Measurements from ENCODE around the gene SLC25A22.

The SLC25A22 gene

GRCh38 chr11:821512-822371 is 23.7 kb upstream of the SLC25A22 start:
- DNase-seq, result no peak

DNA sequence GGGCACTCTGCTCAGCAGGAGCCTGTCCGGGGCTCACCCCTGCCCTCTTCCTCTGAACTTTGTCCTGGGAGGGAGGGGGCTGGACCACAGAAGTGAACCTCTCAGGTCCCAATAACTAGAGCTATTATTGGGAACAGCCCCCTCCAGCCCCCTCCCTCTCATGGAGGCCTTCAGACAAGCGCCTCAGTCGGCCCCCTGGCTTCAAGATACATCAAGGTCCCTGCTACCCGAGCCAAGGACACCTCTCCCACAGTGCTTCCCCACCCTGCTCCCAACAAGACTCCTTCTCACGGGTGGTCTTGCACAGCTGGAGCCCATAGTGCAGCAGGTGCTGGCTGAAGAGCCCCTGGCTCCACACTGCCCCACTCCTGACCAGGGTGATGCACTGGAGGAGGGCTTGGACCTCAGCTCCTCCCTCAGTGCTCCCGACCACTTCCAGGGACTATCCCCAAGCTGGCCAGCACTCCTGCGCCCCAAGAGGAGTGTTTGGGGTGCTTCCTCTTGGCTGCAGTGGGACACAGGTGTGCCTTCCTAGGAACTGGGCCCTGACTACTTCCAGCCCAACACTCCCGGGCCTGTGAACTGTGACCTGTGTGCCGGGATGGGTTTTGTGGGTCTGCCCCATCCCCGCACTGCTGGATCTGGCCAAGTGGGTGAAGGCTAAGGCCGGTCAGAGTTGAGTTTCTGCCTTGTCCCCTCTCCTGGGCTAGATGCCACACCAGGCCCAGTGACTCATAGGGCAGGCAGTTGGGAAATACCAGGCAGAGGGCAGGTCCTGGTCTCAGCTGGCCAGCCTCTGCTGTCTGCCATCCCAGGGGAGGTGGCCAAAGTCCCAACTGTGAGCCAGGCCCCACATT is 22.8 kb upstream of the SLC25A22 start:
- no peak for DNase-seq

DNA sequence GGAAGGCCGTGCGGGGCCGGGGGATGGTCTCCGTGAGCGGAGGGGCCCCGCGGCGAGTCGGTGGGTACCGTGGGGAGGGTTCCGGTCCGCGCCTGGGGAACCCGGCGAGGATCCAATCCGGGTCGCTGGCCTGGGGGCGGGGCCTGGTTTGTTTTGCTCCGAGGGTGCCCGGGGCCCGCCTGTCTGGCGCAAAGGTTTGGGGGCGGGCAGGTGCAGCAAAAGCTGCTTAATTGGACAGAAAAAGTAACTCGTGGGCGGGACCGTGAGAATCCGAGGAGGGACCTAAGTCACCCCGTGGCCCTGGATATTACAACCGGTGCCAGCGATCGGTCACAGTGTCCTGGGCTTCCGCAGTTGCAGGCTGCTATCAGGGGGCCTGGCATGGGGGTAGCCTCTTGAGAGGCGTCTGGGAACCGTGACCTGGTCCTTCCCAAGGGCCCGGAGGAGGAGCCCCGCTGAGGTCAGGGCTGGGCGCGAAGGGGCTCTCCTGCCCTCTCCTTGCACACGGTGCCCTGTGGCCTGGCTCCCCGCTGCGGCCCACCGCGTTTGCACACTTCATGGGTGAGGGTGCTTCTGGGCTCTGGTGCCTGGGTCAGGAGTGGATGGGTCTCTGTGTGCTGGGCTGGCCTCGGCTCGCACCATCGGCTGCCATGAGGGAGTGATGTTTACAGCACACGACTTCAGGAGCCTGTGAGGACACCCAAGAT is 22.0 kb upstream of the SLC25A22 start:
- peak; percentile 94 for DNase-seq

DNA sequence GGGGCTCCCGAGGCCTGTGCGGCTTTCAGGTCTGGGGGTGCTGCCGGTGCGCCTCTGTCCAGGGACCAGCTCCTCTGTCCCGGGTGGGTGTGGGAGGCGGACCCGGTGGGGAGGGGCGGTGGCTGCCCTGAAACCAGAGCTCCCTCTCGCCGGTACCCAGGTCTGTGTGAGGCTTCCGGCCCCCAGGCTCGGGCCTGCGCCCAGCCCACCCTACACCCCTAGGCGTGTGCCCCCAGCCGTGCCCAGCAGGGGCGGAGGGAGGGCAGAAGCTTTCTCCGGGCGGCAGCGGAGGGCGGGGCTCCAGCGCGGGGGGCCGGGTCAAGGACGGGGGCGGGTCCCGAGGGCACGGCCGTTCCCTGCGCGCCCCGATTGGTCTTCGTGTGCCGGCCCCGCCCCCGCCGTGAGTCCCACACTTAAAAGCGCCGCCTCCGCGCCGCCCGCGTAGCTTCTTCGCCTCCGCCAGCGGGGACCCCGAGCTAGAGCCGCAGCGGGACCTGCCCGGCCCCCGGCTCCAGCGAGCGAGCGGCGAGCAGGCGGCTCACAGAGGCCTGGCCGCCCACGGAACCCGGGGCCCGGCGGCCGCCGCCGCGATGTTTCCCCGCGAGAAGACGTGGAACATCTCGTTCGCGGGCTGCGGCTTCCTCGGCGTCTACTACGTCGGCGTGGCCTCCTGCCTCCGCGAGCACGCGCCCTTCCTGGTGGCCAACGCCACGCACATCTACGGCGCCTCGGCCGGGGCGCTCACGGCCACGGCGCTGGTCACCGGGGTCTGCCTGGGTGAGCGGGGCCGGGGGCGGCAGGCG is 21.2 kb upstream of the SLC25A22 start:
- peak; percentile 87 for DNase-seq

DNA sequence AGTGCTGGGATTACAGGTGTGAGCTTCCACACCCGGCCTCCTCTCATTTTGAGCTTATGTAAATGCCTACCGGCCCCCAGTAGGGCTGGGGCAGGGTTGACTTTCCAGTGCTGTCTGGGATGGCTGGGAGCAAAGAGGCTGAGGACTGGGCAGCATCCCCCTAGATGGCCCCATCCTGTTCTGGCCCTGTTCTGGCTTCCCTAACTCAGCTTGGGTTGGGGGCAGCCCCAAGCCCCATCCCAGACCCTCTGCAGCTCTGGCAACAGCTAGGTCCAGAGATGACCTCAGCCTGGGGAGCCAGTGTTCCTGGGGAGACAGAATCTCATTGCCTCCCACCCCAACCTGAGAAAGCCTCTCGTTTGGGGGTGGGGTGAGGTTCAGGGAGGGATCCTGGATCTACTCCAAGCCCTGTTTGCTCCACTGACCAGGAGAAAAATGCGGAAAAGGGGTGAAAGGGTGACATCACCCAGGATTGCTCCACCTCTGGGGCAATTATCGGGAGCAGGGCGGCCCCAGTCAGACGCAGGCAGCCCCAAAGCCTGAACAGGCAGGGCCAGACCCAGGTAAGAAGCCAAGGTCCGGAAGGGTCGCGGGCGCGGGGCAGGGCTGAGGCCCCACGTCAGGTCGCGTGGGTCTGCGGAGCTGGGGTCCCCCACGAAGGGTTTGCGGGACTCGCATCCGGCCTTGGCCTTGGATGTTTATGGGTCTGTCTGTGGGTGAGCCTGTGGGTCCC is 20.5 kb upstream of the SLC25A22 start, which contains the start of gene PNPLA2:
TSS of gene PNPLA2 (plus strand) at position 519 of the 733 bp plus-strand sequence. CDS start 805 bp downstream, outside the sequence.
- DNase-seq, result no peak

- DNase-seq, result no peak
Observed at GRCh38 chr11:816433-816779, 18.3 kb upstream of the SLC25A22 start.

GRCh38 chr11:815675-816432 is 17.8 kb upstream of the SLC25A22 start:
- no peak for DNase-seq

- DNase-seq, result no peak
Observed at GRCh38 chr11:813456-814096, 15.5 kb upstream of the SLC25A22 start.

DNA sequence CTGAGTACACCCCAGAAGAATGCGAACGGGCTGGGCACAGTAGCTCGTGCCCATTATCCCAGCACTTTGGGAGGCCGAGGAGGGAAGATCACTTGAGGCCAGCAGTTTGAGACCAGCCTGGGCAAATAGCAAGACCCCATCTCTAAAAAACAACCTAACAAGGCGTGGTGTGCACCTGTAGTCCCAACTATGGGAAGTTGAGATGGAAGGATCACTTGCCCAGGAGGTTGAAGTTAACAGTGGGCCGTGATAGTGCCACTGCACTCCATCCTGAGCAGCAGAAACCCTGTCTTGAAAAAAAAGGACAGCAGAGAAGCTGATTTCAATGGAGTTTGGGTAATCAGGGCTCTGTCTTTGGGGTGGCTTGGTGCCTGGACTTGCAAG is 15.0 kb upstream of the SLC25A22 start:
- no peak for DNase-seq

GRCh38 chr11:812390-812789 is 14.3 kb upstream of the SLC25A22 start:
- DNase-seq, result no peak

DNA sequence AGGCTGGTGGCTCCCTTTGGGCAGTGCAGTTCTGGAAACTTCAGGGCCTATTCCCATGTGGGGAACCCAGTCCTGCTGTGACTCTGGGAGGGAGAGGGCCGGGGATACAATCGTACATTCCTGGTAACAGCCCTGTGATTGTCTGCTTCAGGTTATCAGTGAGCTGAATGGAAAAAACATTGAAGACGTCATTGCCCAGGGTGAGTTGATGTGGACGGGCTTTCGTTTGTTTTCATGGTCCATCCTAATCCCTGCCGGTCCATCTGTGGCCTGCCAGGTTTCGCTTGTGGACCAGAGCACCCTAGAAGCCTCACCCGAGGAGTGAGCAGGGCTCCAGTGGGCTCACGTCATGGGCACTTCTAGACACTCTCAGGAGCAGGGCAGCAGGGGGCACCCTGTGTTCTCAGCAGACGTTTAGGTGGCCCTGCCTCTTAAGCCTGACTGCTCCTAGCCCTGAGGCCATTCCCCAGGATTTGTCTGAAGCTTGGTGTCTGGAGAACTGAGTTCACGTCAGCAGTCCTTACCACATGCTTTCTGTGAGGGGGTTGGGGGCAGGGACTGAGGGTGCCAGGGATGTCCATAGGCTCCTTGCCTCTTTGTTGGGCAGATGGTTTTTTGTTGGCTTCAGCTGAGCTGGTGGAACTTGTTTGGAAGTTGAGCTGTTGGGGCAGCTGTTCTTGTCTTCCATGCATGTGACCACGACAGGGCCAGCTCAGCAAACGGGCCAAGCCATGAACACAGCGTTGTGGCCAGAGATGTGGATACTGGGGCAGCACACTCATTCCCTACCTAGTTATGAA is 13.6 kb upstream of the SLC25A22 start:
- no peak for DNase-seq

GRCh38 chr11:810040-810567 is 12.0 kb upstream of the SLC25A22 start:
- no peak for DNase-seq

DNA sequence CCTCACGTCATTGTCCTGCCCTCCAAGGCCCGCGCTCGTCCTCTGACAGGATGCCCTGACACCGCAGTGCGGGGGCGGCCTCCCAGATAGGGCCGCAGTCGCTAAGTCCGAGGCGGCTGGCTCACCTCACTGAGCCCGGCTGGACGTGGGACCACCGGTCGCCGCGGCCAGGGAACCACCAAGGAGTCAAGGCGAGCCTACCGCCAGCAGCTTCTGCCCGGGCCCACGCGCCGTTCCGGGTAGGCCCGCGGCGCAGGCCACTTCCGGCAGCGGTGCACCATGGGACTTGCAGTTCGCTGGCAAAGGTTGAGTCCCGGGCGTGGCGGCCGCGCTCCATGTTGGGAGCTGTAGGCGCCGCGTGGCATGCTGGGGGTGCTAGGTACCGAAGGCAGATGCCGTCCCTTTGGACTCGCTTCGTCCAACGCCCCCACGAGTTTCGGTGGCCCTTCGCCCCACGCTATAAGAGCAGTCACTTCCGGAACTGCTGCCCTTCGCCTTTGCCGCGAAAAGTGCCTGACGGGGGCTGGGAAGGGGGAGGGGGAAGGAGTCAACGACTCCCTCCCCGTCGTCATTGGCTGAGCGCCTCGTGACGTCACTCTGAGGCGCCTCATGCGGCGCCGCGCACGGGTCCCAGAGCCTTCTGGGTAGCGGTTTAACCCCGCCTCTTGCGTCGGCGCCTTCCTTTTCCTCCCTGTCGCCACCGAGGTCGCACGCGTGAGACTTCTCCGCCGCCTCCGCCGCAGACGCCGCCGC is 11.4 kb upstream of the SLC25A22 start, which contains the start of gene RPLP2:
TSS of gene RPLP2 (plus strand) at position 681 of the 753 bp plus-strand sequence. CDS start 268 bp downstream, outside the sequence.
- peak; percentile 96 for DNase-seq

DNA sequence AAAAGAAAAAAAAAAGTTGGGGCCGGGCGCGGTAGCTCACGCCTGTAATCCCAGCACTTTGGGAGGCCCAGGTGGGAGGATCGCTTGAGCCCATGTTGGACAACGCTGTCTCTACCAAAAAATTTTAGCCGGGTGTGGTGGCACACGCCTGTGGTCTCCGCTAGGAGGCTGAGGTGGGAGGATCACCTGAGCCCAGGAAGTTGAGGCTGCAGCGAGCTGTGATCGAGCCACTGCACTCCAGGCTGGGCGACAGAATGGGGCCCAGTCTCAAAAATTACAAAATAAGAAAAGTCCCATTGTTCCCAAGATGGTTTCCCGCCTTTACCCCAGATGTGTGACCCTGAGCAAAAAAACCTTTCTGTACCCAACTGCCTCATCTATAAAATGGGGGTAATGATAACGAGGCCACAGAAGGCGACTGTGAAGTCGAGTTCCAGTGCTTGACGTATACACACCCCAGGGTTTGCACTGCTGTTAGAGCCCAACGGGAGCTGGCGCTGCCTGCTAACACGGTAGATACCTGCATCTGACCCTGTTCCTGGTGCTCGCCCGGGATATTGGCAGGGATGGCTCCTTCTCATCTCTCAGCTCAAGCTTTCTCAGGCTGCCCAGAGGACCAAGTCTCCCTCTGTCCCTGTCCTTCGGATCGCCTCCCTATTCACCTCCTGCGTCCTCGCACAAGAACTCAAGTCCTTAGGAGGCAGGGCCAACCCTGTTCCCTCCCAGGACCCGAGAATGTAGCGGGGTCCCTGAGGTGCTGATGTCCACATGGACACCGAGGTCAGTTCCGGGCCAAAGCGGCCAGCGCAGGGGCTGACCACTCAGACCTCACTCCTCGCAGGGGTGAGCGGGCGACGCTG is 10.6 kb upstream of the SLC25A22 start:
- DNase-seq, result peak; percentile 44

- DNase-seq, result no peak
Observed at GRCh38 chr11:804599-804964, 6.5 kb upstream of the SLC25A22 start.

GRCh38 chr11:803770-804598 is 5.9 kb upstream of the SLC25A22 start:
- DNase-seq, result no peak

GRCh38 chr11:803467-803742 is 5.3 kb upstream of the SLC25A22 start:
- no peak for DNase-seq
